ENCODE measurements around the gene TNRC6B. TPM values are rescaled to one million over a fixed set of nuclear protein-coding genes. Genes with fewer than 3 reads are reported as not detected.
A peak's percentile ranks its signal among the peaks of the same experiment; 100 is the strongest.
"Not testable (repeated sequence)": the region's sequence is repeated elsewhere in the genome, so short reads cannot be mapped to it uniquely, and the experiment has no call there.

The TNRC6B gene
- total RNA-seq, 1 donor from 2014 or later, result 9.5 TPM

DNA sequence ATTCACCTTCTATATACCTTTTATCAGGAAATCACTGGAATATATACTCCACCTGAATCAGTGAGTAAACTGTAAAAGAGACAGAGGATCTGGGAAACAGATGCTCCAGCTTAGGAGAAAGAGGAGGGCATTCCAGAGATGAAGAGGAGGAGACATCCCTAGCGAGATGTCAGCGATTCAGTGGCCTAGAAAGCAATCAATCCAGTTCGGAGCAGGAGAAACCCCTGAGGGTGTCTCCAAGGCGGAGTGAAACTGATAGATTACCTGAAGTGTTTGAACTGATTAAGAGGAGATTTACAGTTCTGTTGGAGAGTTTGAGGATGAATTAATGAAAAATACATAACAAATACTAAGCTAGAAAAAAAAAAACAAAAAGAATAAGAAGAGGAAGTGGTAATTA is 24.5 kb upstream of the TNRC6B start:
- no peak for DNase-seq (ENCODE audit: low read depth)
- no peak overlapping the region for H3K4me3 ChIP-seq (ENCODE audit: low read depth, low read length)
- TF ChIP-seq CTCF (conservative IDR thresholded peaks at IDR 0.05; ENCODE audit: low read depth, low read length), result no peak

DNA sequence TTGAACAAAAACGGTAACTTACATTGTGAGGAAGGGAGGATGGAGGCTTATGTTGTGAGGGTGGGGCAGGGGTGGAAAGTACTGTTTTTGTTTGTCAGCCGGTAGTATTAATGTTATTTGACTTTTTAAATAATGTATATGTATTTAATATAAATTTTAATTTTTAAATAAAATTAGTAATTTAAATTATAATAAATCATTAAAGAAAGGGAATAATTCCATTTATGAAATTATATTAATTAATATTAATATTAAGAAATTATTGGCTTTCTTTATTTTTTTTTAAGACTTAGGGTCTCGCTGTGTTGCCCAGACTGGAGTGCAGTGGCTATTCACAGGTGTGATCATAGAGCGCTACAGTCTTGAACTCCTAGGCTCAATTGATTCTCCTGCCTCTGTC is 24.0 kb upstream of the TNRC6B start:
- DNase-seq (ENCODE audit: low read depth), result no peak
- TF ChIP-seq CTCF (conservative IDR thresholded peaks at IDR 0.05; ENCODE audit: low read depth, low read length), result no peak
- no peak overlapping the region for H3K4me3 ChIP-seq (ENCODE audit: low read depth, low read length)

GRCh38 chr22:40156001-40156516 is 21.7 kb upstream of the TNRC6B start:
- peak; percentile 37 for TF ChIP-seq CTCF (conservative IDR thresholded peaks at IDR 0.05; ENCODE audit: low read depth, low read length)
- no peak for DNase-seq (ENCODE audit: low read depth)

GRCh38 chr22:40156682-40157081 is 21.0 kb upstream of the TNRC6B start:
- DNase-seq (ENCODE audit: low read depth); H3K4me3 ChIP-seq (ENCODE audit: low read depth, low read length): not testable (repeated sequence)

More at GRCh38 chr22:40156001-40156516, 21.7 kb upstream of the TNRC6B start:
- H3K4me3 ChIP-seq (ENCODE audit: low read depth, low read length), result no peak overlapping the region

GRCh38 chr22:40157330-40157945 is 20.3 kb upstream of the TNRC6B start:
- DNase-seq (ENCODE audit: low read depth), result no peak
- no peak overlapping the region for H3K4me3 ChIP-seq (ENCODE audit: low read depth, low read length)
- TF ChIP-seq CTCF (conservative IDR thresholded peaks at IDR 0.05; ENCODE audit: low read depth, low read length), result no peak

DNA sequence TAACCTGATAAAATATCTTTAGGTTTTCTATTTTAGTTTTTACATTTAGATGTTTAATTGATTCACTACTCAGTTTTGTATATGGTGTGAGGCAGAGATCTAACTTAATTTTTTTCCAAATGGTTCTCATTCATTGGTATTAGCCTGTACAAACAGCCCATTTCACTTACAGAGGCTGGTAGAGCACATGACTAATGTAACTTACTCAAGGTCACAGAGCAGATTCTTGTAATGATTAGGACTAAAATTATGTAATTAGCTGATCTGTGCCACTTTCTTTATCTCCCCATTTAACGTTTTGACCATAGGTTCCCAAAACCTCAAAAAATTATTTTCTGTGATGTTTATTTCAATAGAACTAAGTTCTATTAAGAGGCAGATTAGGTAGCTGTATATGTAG is 16.5 kb upstream of the TNRC6B start:
- DNase-seq (ENCODE audit: low read depth), result no peak
- no peak for TF ChIP-seq CTCF (conservative IDR thresholded peaks at IDR 0.05; ENCODE audit: low read depth, low read length)
- no peak overlapping the region for H3K4me3 ChIP-seq (ENCODE audit: low read depth, low read length)

DNA sequence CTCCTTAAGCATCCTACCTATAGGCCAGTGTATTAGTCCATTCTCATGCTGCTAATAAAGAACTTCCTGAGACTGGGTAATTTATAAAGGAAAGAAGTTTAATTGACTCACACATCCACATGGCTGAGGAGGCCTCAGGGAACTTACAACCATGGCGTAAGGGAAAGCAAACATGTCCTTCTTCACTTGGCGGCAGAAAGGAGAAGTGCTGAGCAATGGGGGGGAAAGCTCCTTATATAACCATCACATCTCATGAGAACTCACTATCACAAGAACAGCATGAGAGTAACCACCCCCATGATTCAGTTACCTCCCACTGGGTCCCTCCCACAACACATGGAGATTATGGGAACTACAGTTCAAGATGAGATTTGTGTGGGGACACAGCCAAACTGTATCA is 12.2 kb upstream of the TNRC6B start:
- not testable (repeated sequence) for H3K4me3 ChIP-seq (ENCODE audit: low read depth, low read length); DNase-seq (ENCODE audit: low read depth)

DNA sequence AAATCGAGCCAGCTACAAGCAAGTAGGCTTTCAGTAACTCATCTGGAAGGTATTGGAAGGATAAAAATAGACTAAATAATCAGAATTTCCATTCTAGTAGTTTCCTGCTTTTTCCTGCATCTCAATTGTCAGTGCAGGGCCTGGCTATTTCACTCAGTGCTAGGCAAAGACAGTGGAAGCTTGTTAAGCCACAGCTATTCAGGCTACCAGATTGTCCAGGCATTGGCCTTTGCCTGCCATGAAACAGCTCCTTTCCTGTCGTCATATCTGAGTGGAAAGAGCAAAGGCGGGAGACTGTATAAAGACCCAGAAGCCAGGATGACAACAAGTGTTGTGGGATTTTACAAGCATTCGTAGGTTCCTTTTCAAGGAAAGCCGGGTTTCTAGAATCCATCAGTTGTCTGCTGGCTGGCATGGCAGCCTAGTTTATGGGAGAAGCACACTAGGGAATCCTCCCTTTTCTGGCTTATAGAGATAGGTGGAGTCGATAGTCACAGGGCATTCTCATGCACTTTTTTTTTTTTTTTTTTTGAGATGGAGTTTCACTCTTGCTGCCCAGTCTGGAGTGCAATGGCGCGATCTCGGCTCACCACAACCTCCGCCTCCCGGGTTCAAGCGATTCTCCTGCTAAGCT is 2.0 kb upstream of the TNRC6B start:
- DNase-seq (ENCODE audit: low read depth), result no peak
- no peak overlapping the region for H3K4me3 ChIP-seq (ENCODE audit: low read depth, low read length)
- TF ChIP-seq CTCF (conservative IDR thresholded peaks at IDR 0.05; ENCODE audit: low read depth, low read length), result no peak
